Measurements from ENCODE around the gene F5. TPM values are rescaled to one million over a fixed set of nuclear protein-coding genes. Genes with fewer than 3 reads are reported as not detected.

F5 gene
- total and polyA plus RNA-seq, 2 donors (not counting 1 experiment from before 2014, with no cell fraction given) = 0.01 to 0.27 TPM

DNA sequence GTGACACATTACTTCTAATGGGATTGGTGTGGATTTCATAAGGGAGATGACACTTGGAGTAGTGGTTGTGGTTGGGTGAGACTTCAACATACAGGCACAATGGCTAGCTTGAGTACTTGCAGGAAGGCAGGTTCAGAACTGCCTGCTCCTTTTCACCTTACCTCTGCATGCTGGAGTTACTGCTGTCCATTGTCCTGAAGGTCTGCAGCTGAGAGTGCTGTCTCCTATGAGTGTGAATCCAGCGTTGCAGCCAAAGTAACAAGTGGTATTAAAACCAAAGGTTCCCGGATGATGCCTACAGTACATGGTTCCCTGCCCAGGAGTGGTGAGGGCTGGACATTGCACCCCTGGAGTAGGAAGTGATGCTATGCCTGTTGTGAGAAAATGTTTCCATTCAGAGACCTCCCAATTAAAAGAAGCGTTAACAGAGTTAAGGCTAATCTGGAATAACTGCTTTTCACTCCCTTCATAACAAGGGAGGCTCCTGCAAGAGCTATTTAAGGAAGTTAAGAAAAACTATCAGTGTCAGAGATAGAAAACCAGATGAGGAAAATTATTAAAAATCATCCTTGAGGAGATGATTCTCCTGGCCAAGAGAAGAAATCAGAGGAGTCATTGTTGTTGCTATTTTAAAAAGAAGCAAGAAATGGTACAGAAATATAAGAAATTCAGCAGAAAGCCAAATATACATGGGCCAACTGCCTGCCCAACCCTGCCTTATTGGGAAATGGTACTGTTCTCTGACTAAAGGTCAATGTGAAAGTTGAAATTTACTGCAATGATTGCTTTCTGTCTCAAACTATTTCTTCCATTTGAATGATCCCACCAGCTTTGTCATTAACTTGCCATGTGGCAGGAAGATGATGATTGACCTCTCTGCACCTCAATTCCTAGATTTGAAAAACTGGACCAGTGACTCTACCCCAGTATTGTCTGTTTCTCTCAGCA is 9.8 kb upstream of the F5 start:
- Histone ChIP-seq H3K36me3 (replicated peaks in 1 of 2; ENCODE audit: control extremely low read depth in 1 of 2, control insufficient read depth in 1 of 2, extremely low read depth in 1 of 2, insufficient read depth in 2 of 2, low read length in 1 of 2) (no peaks in the 10 kb centered on the region), H3K4me2 (replicated peaks; ENCODE audit: low read depth, low read length, poor library complexity, severe bottlenecking) (no peak overlapping the region), H3K27ac (ENCODE audit: low read length in 2 of 2) (no peak overlapping the region), H3K9ac (ENCODE audit: low read length) (no peak overlapping the region), H3K4me3 (ENCODE audit: control extremely low read depth in 1 of 5, extremely low read depth in 1 of 5, insufficient read depth in 1 of 5, low read depth in 2 of 5, low read length in 4 of 5) (no peak overlapping the region), H2AFZ (ENCODE audit: insufficient read depth, low read depth, low read length, poor library complexity, severe bottlenecking) (no peak overlapping the region), H3K79me2 (ENCODE audit: control insufficient read depth, insufficient read depth, low read length) (no peaks in the 10 kb centered on the region), H3K4me1 (ENCODE audit: control insufficient read depth in 2 of 2, insufficient read depth in 2 of 2, low read length in 2 of 2) (peaks cover under 1% of the 10 kb centered on the region in 2 donors), H3K9me3 (ENCODE audit: control extremely low read depth in 1 of 3, control insufficient read depth in 2 of 3, insufficient read depth in 1 of 3, low read length in 2 of 3) (no peaks in the 10 kb centered on the region), H4K20me1 (ENCODE audit: control insufficient read depth, insufficient read depth, low read length, poor library complexity, severe bottlenecking) (no peaks in the 10 kb centered on the region), H3K27me3 (replicated peaks in 1 of 4; ENCODE audit: control extremely low read depth in 1 of 4, control insufficient read depth in 3 of 4, insufficient read depth in 4 of 4, low read length in 3 of 4) (no peaks in the 10 kb centered on the region)
- ChIA-PET CTCF (interaction anchor here (0.7 to 3.9 kb wide), 8 partner anchors 10 to 214 kb away, joined by 3 to 27 read pairs (median 3); partner anchors contain the start of gene F5), POLR2A (no interaction called here)
- 94% methylated on average over 2 of the region's 3 CpGs for WGBS (ENCODE audit: insufficient coverage)
- intact Hi-C loops (cut with micrococcal nuclease) = no loop called here
- no peak for TF ChIP-seq EZH2 (IDR thresholded peaks at IDR 0.05; ENCODE audit: borderline replicate concordance, insufficient read depth, low read depth, low read length, poor library complexity, severe bottlenecking)
- TF ChIP-seq, protein P1, sequence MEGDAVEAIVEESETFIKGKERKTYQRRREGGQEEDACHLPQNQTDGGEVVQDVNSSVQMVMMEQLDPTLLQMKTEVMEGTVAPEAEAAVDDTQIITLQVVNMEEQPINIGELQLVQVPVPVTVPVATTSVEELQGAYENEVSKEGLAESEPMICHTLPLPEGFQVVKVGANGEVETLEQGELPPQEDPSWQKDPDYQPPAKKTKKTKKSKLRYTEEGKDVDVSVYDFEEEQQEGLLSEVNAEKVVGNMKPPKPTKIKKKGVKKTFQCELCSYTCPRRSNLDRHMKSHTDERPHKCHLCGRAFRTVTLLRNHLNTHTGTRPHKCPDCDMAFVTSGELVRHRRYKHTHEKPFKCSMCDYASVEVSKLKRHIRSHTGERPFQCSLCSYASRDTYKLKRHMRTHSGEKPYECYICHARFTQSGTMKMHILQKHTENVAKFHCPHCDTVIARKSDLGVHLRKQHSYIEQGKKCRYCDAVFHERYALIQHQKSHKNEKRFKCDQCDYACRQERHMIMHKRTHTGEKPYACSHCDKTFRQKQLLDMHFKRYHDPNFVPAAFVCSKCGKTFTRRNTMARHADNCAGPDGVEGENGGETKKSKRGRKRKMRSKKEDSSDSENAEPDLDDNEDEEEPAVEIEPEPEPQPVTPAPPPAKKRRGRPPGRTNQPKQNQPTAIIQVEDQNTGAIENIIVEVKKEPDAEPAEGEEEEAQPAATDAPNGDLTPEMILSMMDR (IDR thresholded peaks at IDR 0.05) = no peak
- Mint-ChIP-seq H3K27me3 (no peaks in the 10 kb centered on the region), H3K9me3 (ENCODE audit: insufficient read depth) (no peaks in the 10 kb centered on the region), H3K4me3 (no peak overlapping the region), H3K27ac (no peak overlapping the region), H3K4me1 (peaks cover 6% of the 10 kb centered on the region)
- ATAC-seq (ENCODE audit: low read depth) = no peak
- no peak for DNase-seq

DNA sequence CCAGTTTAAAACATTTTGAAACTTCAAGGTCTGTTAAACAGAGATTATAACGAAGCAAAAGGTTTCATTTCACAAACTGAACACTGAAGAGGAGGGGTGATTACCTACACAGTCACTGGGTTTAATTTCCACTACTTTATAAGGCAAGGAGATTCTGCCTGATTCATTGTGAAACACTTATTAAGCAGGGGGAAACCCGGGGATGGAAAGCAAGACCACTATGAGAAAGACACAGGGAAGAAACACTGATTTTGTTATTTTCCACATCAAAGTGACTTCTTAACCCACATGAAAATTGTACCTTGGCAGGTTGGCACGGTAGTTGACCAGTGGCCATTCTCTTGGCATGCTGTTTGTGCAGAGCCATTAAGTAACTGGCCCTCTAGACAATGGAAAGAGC is 8.1 kb upstream of the F5 start:
- Histone ChIP-seq H3K79me2 (ENCODE audit: control insufficient read depth, insufficient read depth, low read length) (no peaks in the 10 kb centered on the region), H3K36me3 (replicated peaks in 1 of 2; ENCODE audit: control extremely low read depth in 1 of 2, control insufficient read depth in 1 of 2, extremely low read depth in 1 of 2, insufficient read depth in 2 of 2, low read length in 1 of 2) (no peaks in the 10 kb centered on the region), H4K20me1 (ENCODE audit: control insufficient read depth, insufficient read depth, low read length, poor library complexity, severe bottlenecking) (no peaks in the 10 kb centered on the region), H3K4me2 (replicated peaks; ENCODE audit: low read depth, low read length, poor library complexity, severe bottlenecking) (no peak overlapping the region), H3K4me3 (ENCODE audit: control extremely low read depth in 1 of 5, extremely low read depth in 1 of 5, insufficient read depth in 1 of 5, low read depth in 2 of 5, low read length in 4 of 5) (no peak overlapping the region), H2AFZ (ENCODE audit: insufficient read depth, low read depth, low read length, poor library complexity, severe bottlenecking) (no peak overlapping the region), H3K9ac (ENCODE audit: low read length) (no peak overlapping the region), H3K9me3 (ENCODE audit: control extremely low read depth in 1 of 3, control insufficient read depth in 2 of 3, insufficient read depth in 1 of 3, low read length in 2 of 3) (no peaks in the 10 kb centered on the region), H3K4me1 (ENCODE audit: control insufficient read depth in 2 of 2, insufficient read depth in 2 of 2, low read length in 2 of 2) (no peaks in the 10 kb centered on the region), H3K27ac (ENCODE audit: low read length in 2 of 2) (no peak overlapping the region), H3K27me3 (replicated peaks in 1 of 4; ENCODE audit: control extremely low read depth in 1 of 4, control insufficient read depth in 3 of 4, insufficient read depth in 4 of 4, low read length in 3 of 4) (no peaks in the 10 kb centered on the region)
- ATAC-seq (ENCODE audit: low read depth) (no peak), DNase-seq (no peak)
- Mint-ChIP-seq H3K27me3 (no peaks in the 10 kb centered on the region), H3K27ac (no peak overlapping the region), H3K4me1 (peaks cover 5% of the 10 kb centered on the region), H3K4me3 (no peak overlapping the region), H3K9me3 (ENCODE audit: insufficient read depth) (no peaks in the 10 kb centered on the region)
- intact Hi-C loops (cut with micrococcal nuclease) = no loop called here
- TF ChIP-seq EZH2 (IDR thresholded peaks at IDR 0.05; ENCODE audit: borderline replicate concordance, insufficient read depth, low read depth, low read length, poor library complexity, severe bottlenecking) = no peak
- TF ChIP-seq, protein P1 (IDR thresholded peaks at IDR 0.05) = no peak
- WGBS (ENCODE audit: insufficient coverage) = 59% methylated on average over 2 of the region's 3 CpGs
- POLR2A ChIA-PET = no interaction called here
- CTCF ChIA-PET = interaction anchor here (0.6 to 3.9 kb wide), 4 partner anchors 100 to 215 kb away, joined by 3 to 27 read pairs (median 3); no protein-coding TSS in a partner anchor
